ENCODE measurements around the gene MEDAG.

Gene MEDAG

GRCh38 chr13:30895773-30896172 lies 10.3 kb upstream of the MEDAG start:
- no peak overlapping the region for H3K56ac ChIP-seq (ENCODE audit: low read length)
- H2BK120ac ChIP-seq (ENCODE audit: low read depth, low read length), result no peak overlapping the region
- no peak overlapping the region for H2AK5ac ChIP-seq (ENCODE audit: low read length)
- H2BK15ac ChIP-seq (replicated peaks; ENCODE audit: low read depth), result no peak overlapping the region
- H3K4me2 ChIP-seq (ENCODE audit: low read length), result no peak overlapping the region
- H3K79me1 ChIP-seq (ENCODE audit: low read length), result no peaks in the 10 kb centered on the region
- no peak overlapping the region for H3K18ac ChIP-seq (ENCODE audit: low read length)
- H3K4me3 ChIP-seq (ENCODE audit: low read length), result no peak overlapping the region
- H4K5ac ChIP-seq (ENCODE audit: low read length), result no peak overlapping the region
- H3K4ac ChIP-seq (ENCODE audit: low read depth, low read length), result no peak overlapping the region
- H3K36me3 ChIP-seq (ENCODE audit: control insufficient read depth, insufficient read depth, low read length), result no peaks in the 10 kb centered on the region
- no peaks in the 10 kb centered on the region for H3K79me2 ChIP-seq (ENCODE audit: control insufficient read depth, insufficient read depth, low read length)
- no CpG with 5 or more reads among the region's 4 CpGs for WGBS (ENCODE audit: extremely low coverage, insufficient coverage, low lambda C conversion rate)
- no peaks in the 10 kb centered on the region for H3K27me3 ChIP-seq (ENCODE audit: insufficient read depth, low read length, poor library complexity)
- H3K23ac ChIP-seq (ENCODE audit: low read length), result no peak overlapping the region
- no peaks in the 10 kb centered on the region for H3K4me1 ChIP-seq (ENCODE audit: control insufficient read depth, low read depth, low read length)
- no peak overlapping the region for H2BK5ac ChIP-seq (ENCODE audit: low read length)
- H4K8ac ChIP-seq (ENCODE audit: low read depth, low read length), result no peak overlapping the region
- no peak overlapping the region for H3K9ac ChIP-seq (ENCODE audit: low read length)
- H3K27ac ChIP-seq (ENCODE audit: low read depth, low read length), result no peak overlapping the region
- peak; percentile 83 for DNase-seq

GRCh38 chr13:30898070-30898469 lies 8.0 kb upstream of the MEDAG start:
- Histone ChIP-seq H3K27ac (ENCODE audit: low read depth, low read length) (no peak overlapping the region), H3K27me3 (ENCODE audit: insufficient read depth, low read length, poor library complexity) (no peaks in the 10 kb centered on the region), H3K23ac (ENCODE audit: low read length) (no peak overlapping the region), H2AK5ac (ENCODE audit: low read length) (no peak overlapping the region), H3K18ac (ENCODE audit: low read length) (no peak overlapping the region), H3K4me1 (ENCODE audit: control insufficient read depth, low read depth, low read length) (no peaks in the 10 kb centered on the region), H4K8ac (ENCODE audit: low read depth, low read length) (no peak overlapping the region), H2BK5ac (ENCODE audit: low read length) (no peak overlapping the region), H3K9ac (ENCODE audit: low read length) (no peak overlapping the region), H3K79me1 (ENCODE audit: low read length) (no peaks in the 10 kb centered on the region), H4K5ac (ENCODE audit: low read length) (no peak overlapping the region), H2BK120ac (ENCODE audit: low read depth, low read length) (no peak overlapping the region), H3K56ac (ENCODE audit: low read length) (no peak overlapping the region), H3K4me2 (ENCODE audit: low read length) (no peak overlapping the region), H3K4ac (ENCODE audit: low read depth, low read length) (no peak overlapping the region), H3K36me3 (ENCODE audit: control insufficient read depth, insufficient read depth, low read length) (no peaks in the 10 kb centered on the region), H2BK15ac (replicated peaks; ENCODE audit: low read depth) (no peak overlapping the region), H3K79me2 (ENCODE audit: control insufficient read depth, insufficient read depth, low read length) (no peaks in the 10 kb centered on the region), H3K4me3 (ENCODE audit: low read length) (no peak overlapping the region)
- peak; percentile 39 for DNase-seq

- no peak overlapping the region for H4K5ac ChIP-seq (ENCODE audit: low read length)
- H3K4me1 ChIP-seq (ENCODE audit: control insufficient read depth, low read depth, low read length), result no peaks in the 10 kb centered on the region
- H3K18ac ChIP-seq (ENCODE audit: low read length), result peak overlapping the region; percentile 24
- no peak overlapping the region for H3K27ac ChIP-seq (ENCODE audit: low read depth, low read length)
- no peaks in the 10 kb centered on the region for H3K79me2 ChIP-seq (ENCODE audit: control insufficient read depth, insufficient read depth, low read length)
- no peak overlapping the region for H3K4ac ChIP-seq (ENCODE audit: low read depth, low read length)
- H3K79me1 ChIP-seq (ENCODE audit: low read length), result no peaks in the 10 kb centered on the region
- H3K4me3 ChIP-seq (ENCODE audit: low read length), result no peak overlapping the region
- WGBS (ENCODE audit: extremely low coverage, insufficient coverage, low lambda C conversion rate), result no CpG with 5 or more reads among the region's 7 CpGs
- no peak overlapping the region for H3K9ac ChIP-seq (ENCODE audit: low read length)
- no peak overlapping the region for H2AK5ac ChIP-seq (ENCODE audit: low read length)
- no peak overlapping the region for H4K8ac ChIP-seq (ENCODE audit: low read depth, low read length)
- no peak overlapping the region for H3K56ac ChIP-seq (ENCODE audit: low read length)
- no peak overlapping the region for H2BK15ac ChIP-seq (replicated peaks; ENCODE audit: low read depth)
- no peak overlapping the region for H2BK120ac ChIP-seq (ENCODE audit: low read depth, low read length)
- no peak overlapping the region for H3K4me2 ChIP-seq (ENCODE audit: low read length)
- H3K23ac ChIP-seq (ENCODE audit: low read length), result no peak overlapping the region
- H3K27me3 ChIP-seq (ENCODE audit: insufficient read depth, low read length, poor library complexity), result no peaks in the 10 kb centered on the region
- peak; percentile 33 for DNase-seq
- H2BK5ac ChIP-seq (ENCODE audit: low read length), result no peak overlapping the region
- H3K36me3 ChIP-seq (ENCODE audit: control insufficient read depth, insufficient read depth, low read length), result no peaks in the 10 kb centered on the region
Observed at GRCh38 chr13:30898678-30899241, 7.3 kb upstream of the MEDAG start.

- Histone ChIP-seq H3K23ac (ENCODE audit: low read length) (no peak overlapping the region), H2BK5ac (ENCODE audit: low read length) (no peak overlapping the region), H3K4me3 (ENCODE audit: low read length) (no peak overlapping the region), H2BK15ac (replicated peaks; ENCODE audit: low read depth) (no peak overlapping the region), H4K8ac (ENCODE audit: low read depth, low read length) (no peak overlapping the region), H3K9ac (ENCODE audit: low read length) (no peak overlapping the region), H2AK5ac (ENCODE audit: low read length) (no peak overlapping the region), H3K4me1 (ENCODE audit: control insufficient read depth, low read depth, low read length) (no peaks in the 10 kb centered on the region), H3K18ac (ENCODE audit: low read length) (no peak overlapping the region), H2BK120ac (ENCODE audit: low read depth, low read length) (no peak overlapping the region), H3K79me1 (ENCODE audit: low read length) (no peaks in the 10 kb centered on the region), H3K4me2 (ENCODE audit: low read length) (no peak overlapping the region), H3K4ac (ENCODE audit: low read depth, low read length) (no peak overlapping the region), H3K27ac (ENCODE audit: low read depth, low read length) (no peak overlapping the region), H3K27me3 (ENCODE audit: insufficient read depth, low read length, poor library complexity) (peaks cover 2% of the 10 kb centered on the region), H3K56ac (ENCODE audit: low read length) (no peak overlapping the region), H4K5ac (ENCODE audit: low read length) (no peak overlapping the region), H3K79me2 (ENCODE audit: control insufficient read depth, insufficient read depth, low read length) (no peaks in the 10 kb centered on the region), H3K36me3 (ENCODE audit: control insufficient read depth, insufficient read depth, low read length) (no peaks in the 10 kb centered on the region)
- DNase-seq, result no peak
- WGBS (ENCODE audit: extremely low coverage, insufficient coverage, low lambda C conversion rate), result no CpG with 5 or more reads among the region's 4 CpGs
Observed at GRCh38 chr13:30900436-30900835, 5.6 kb upstream of the MEDAG start.

- Histone ChIP-seq H2AK5ac (ENCODE audit: low read length) (no peak overlapping the region), H3K79me1 (ENCODE audit: low read length) (no peaks in the 10 kb centered on the region), H3K4me1 (ENCODE audit: control insufficient read depth, low read depth, low read length) (no peaks in the 10 kb centered on the region), H3K27ac (ENCODE audit: low read depth, low read length) (no peak overlapping the region), H2BK120ac (ENCODE audit: low read depth, low read length) (no peak overlapping the region), H3K23ac (ENCODE audit: low read length) (no peak overlapping the region), H4K8ac (ENCODE audit: low read depth, low read length) (no peak overlapping the region), H3K18ac (ENCODE audit: low read length) (no peak overlapping the region), H2BK15ac (replicated peaks; ENCODE audit: low read depth) (no peak overlapping the region), H3K56ac (ENCODE audit: low read length) (no peak overlapping the region), H3K79me2 (ENCODE audit: control insufficient read depth, insufficient read depth, low read length) (no peaks in the 10 kb centered on the region), H3K4me3 (ENCODE audit: low read length) (no peak overlapping the region), H3K36me3 (ENCODE audit: control insufficient read depth, insufficient read depth, low read length) (no peaks in the 10 kb centered on the region), H3K9ac (ENCODE audit: low read length) (no peak overlapping the region), H4K5ac (ENCODE audit: low read length) (no peak overlapping the region), H3K4ac (ENCODE audit: low read depth, low read length) (no peak overlapping the region), H2BK5ac (ENCODE audit: low read length) (no peak overlapping the region), H3K27me3 (ENCODE audit: insufficient read depth, low read length, poor library complexity) (peaks cover 2% of the 10 kb centered on the region), H3K4me2 (ENCODE audit: low read length) (no peak overlapping the region)
- no CpG with 5 or more reads among the region's 5 CpGs for WGBS (ENCODE audit: extremely low coverage, insufficient coverage, low lambda C conversion rate)
- DNase-seq, result no peak
Observed at GRCh38 chr13:30900952-30901749, 4.9 kb upstream of the MEDAG start.

GRCh38 chr13:30904043-30904442 lies 2.0 kb upstream of the MEDAG start:
- no peaks in the 10 kb centered on the region for H3K36me3 ChIP-seq (ENCODE audit: control insufficient read depth, insufficient read depth, low read length)
- H2BK5ac ChIP-seq (ENCODE audit: low read length), result no peak overlapping the region
- H3K4ac ChIP-seq (ENCODE audit: low read depth, low read length), result no peak overlapping the region
- no peak overlapping the region for H4K8ac ChIP-seq (ENCODE audit: low read depth, low read length)
- peaks cover 5% of the 10 kb centered on the region for H3K27me3 ChIP-seq (ENCODE audit: insufficient read depth, low read length, poor library complexity)
- H3K4me2 ChIP-seq (ENCODE audit: low read length), result no peak overlapping the region
- H3K23ac ChIP-seq (ENCODE audit: low read length), result no peak overlapping the region
- no peak overlapping the region for H2AK5ac ChIP-seq (ENCODE audit: low read length)
- H2BK15ac ChIP-seq (replicated peaks; ENCODE audit: low read depth), result no peak overlapping the region
- no peak overlapping the region for H3K4me3 ChIP-seq (ENCODE audit: low read length)
- no CpG with 5 or more reads among the region's 1 CpG for WGBS (ENCODE audit: extremely low coverage, insufficient coverage, low lambda C conversion rate)
- no peak overlapping the region for H3K27ac ChIP-seq (ENCODE audit: low read depth, low read length)
- no peak overlapping the region for H3K18ac ChIP-seq (ENCODE audit: low read length)
- H3K9ac ChIP-seq (ENCODE audit: low read length), result no peak overlapping the region
- H3K79me2 ChIP-seq (ENCODE audit: control insufficient read depth, insufficient read depth, low read length), result no peaks in the 10 kb centered on the region
- H4K5ac ChIP-seq (ENCODE audit: low read length), result no peak overlapping the region
- no peak for DNase-seq
- H3K79me1 ChIP-seq (ENCODE audit: low read length), result no peaks in the 10 kb centered on the region
- H3K4me1 ChIP-seq (ENCODE audit: control insufficient read depth, low read depth, low read length), result no peaks in the 10 kb centered on the region
- no peak overlapping the region for H2BK120ac ChIP-seq (ENCODE audit: low read depth, low read length)
- no peak overlapping the region for H3K56ac ChIP-seq (ENCODE audit: low read length)
